NT2/D1 (cell line): ENCODE measurements around the gene AMBP.

Experiments
- YY1 ChIP-seq: IDR thresholded peaks from 2 replicates; pipeline ENCODE4 v1.6.1; 2011; ENCODE audit not compliant: insufficient read length, insufficient read depth
- ZNF274 ChIP-seq: IDR thresholded peaks from 2 replicates; pipeline ENCODE4 v1.6.1; 2011; ENCODE audit warnings: mild to moderate bottlenecking, low read depth, low read length

DNA sequence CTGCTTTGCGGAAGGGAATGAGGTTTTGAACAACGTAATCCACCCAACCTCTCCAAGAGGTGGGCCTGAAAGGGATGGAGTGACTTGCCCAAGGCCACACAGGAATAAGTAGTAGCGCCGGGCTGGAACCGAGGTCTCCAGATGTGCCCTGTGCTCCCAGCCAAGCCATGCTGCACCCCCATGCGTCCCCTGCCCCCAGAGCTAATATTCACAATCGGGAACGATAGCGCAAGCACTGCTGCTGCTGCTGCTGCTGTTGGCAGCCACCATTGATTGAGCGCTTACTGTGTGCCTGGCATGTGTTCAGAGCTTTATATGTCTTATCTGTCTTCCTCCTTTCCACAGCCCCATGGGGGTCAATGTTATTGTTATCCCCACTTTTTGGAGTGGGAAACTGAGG is 43.9 kb downstream of the AMBP start:
- no peak for TF ChIP-seq YY1
- TF ChIP-seq ZNF274: no peak
